OCI-LY1 (cell line): ENCODE measurements around the gene RPS6KA3.
"Not testable (repeated sequence)": the region's sequence is repeated elsewhere in the genome, so short reads cannot be mapped to it uniquely, and the experiment has no call there.

Source experiments
- H2AFZ ChIP-seq: fragments of 200-600 bp; sonication (generic), shearing (Covaris generic); 2 replicates; pipeline ENCODE4 v1.6.0; 2014; ENCODE audit warnings: antibody characterized with exemption, mild to moderate bottlenecking, low read length
- H3F3A ChIP-seq: fragments of 200-600 bp; sonication (generic), shearing (Covaris generic); 2 replicates; pipeline ENCODE4 v1.6.0; 2014; ENCODE audit warnings: mild to moderate bottlenecking, antibody characterized with exemption, low read length, moderate library complexity; ENCODE audit not compliant: insufficient read depth
- H3K27ac ChIP-seq: fragments of 200-600 bp; sonication (generic); 2 replicates; pipeline ENCODE4 v1.5.1; 2014; ENCODE audit warnings: low read length, mixed run types, mild to moderate bottlenecking, low read depth; ENCODE audit not compliant: poor library complexity, severe bottlenecking
- H3K27me3 ChIP-seq: fragments of 200-600 bp; sonication (generic); 2 replicates; pipeline ENCODE4 v1.6.0; 2014; ENCODE audit warnings: antibody characterized with exemption, mild to moderate bottlenecking, low read length, moderate library complexity; ENCODE audit not compliant: insufficient read depth
- H3K36me3 ChIP-seq: fragments of 200-600 bp; sonication (generic); 2 replicates; pipeline ENCODE4 v1.6.1; 2014; ENCODE audit warnings: mild to moderate bottlenecking, antibody characterized with exemption, low read length, moderate library complexity, mixed read lengths; ENCODE audit not compliant: insufficient read depth
- H3K4me1 ChIP-seq: fragments of 200-600 bp; sonication (generic); 2 replicates; pipeline ENCODE4 v1.5.1; 2014; ENCODE audit warnings: mild to moderate bottlenecking, low read length, moderate library complexity; ENCODE audit not compliant: insufficient read depth, severe bottlenecking
- H3K4me2 ChIP-seq: fragments of 200-600 bp; sonication (generic), shearing (Covaris generic); 2 replicates; pipeline ENCODE4 v1.6.1; 2014; ENCODE audit warnings: low read length
- H3K4me3 ChIP-seq: fragments of 200-600 bp; sonication (generic); 2 replicates; pipeline ENCODE4 v1.5.1; 2014; ENCODE audit warnings: low read length, low read depth, mild to moderate bottlenecking, mixed read lengths; ENCODE audit not compliant: poor library complexity, severe bottlenecking
- H3K79me2 ChIP-seq: fragments of 200-600 bp; shearing (Covaris generic); 2 replicates; pipeline ENCODE4 v1.6.1; 2016; ENCODE audit warnings: mixed run types, low read length, mixed read lengths; ENCODE audit not compliant: insufficient read depth
- H3K9ac ChIP-seq: fragments of 200-600 bp; sonication (generic), shearing (Covaris generic); 2 replicates; pipeline ENCODE4 v1.6.1; 2014; ENCODE audit warnings: mild to moderate bottlenecking, low read length, mixed read lengths
- H3K9me2 ChIP-seq: fragments of 200-600 bp; sonication (generic), shearing (Covaris generic); 2 replicates; pipeline ENCODE4 v1.6.1; 2014; ENCODE audit warnings: low read depth, mild to moderate bottlenecking, low read length, mixed read lengths
- H3K9me3 ChIP-seq: fragments of 200-600 bp; shearing (Covaris generic); 2 replicates; pipeline ENCODE4 v1.6.1; 2014; ENCODE audit warnings: low read length, mixed read lengths
- H4K20me1 ChIP-seq: fragments of 200-600 bp; sonication (generic), shearing (Covaris generic); 2 replicates; pipeline ENCODE4 v1.6.0; 2016; ENCODE audit warnings: mild to moderate bottlenecking, low read length; ENCODE audit not compliant: insufficient read depth
- EZH2 ChIP-seq: fragments of 200-600 bp; sonication (generic), shearing (Covaris generic); IDR thresholded peaks from 2 replicates; pipeline ENCODE4 v1.8.0; 2017; ENCODE audit warnings: borderline replicate concordance, mixed run types, mild to moderate bottlenecking, antibody characterized with exemption, low read length, moderate library complexity, mixed read lengths
- TF ChIP-seq, protein P1 (sequence below): fragments of 200-600 bp; sonication (generic), shearing (Covaris generic); IDR thresholded peaks from 2 replicates; pipeline ENCODE4 v1.5.1; 2017; ENCODE audit warnings: mild to moderate bottlenecking, antibody characterized with exemption, low read length, moderate library complexity, mixed read lengths

The RPS6KA3 gene

DNA sequence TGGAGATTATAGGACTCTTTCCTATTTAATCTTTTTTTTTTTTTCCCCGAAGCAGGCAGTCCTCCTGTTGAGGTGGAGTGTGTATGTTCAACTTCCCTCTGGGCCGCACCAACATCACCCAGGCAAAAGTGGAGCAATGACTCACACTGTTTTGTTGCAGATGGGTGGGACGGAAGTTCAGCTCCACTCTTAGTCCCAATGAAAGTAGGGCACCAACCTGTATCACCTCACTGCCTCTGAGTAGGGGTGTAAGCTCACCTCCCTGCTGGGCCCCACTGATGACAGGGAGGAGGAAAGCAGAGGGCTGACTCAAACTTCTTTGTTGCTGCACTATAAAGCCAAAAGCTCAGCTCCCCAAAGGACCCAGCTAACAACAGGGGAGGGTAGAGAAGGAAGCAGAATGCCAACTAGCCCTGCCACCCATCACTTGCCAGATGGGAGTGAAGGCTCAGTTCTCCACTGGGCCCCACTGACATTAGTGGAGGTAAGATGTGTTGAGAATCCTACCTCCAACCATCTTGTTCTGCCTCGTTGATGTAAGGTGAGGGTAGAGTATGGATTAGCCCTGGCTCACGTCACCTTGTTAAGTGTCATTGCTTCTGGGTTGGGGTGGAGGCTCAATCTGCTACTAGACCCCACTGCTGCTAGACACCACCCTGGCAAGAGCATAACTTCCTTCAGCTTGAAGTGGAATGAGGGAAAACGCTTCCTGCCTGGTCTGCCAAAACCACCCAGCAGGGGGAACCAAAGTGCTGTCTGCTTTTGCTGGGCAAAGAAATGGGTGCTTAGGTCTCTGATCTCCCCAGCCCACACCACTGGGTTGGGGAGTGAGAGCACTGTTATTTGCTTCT lies 14.1 kb downstream of the RPS6KA3 start:
- H3K79me2 ChIP-seq = 0 out of 2 replicates have a peak, but pooled peaks cover 1% of the 10 kb centered on the region
- H3K9me2 ChIP-seq = no peaks in the 10 kb centered on the region
- 0 out of 2 replicates have a peak, but pooled peaks cover 6% of the 10 kb centered on the region for H3K36me3 ChIP-seq
- no peaks in the 10 kb centered on the region for H3K27me3 ChIP-seq
- H3K9me3 ChIP-seq = no peaks in the 10 kb centered on the region
- H2AFZ ChIP-seq = no peak overlapping the region
- TF ChIP-seq EZH2 = no peak
- TF ChIP-seq, protein P1, sequence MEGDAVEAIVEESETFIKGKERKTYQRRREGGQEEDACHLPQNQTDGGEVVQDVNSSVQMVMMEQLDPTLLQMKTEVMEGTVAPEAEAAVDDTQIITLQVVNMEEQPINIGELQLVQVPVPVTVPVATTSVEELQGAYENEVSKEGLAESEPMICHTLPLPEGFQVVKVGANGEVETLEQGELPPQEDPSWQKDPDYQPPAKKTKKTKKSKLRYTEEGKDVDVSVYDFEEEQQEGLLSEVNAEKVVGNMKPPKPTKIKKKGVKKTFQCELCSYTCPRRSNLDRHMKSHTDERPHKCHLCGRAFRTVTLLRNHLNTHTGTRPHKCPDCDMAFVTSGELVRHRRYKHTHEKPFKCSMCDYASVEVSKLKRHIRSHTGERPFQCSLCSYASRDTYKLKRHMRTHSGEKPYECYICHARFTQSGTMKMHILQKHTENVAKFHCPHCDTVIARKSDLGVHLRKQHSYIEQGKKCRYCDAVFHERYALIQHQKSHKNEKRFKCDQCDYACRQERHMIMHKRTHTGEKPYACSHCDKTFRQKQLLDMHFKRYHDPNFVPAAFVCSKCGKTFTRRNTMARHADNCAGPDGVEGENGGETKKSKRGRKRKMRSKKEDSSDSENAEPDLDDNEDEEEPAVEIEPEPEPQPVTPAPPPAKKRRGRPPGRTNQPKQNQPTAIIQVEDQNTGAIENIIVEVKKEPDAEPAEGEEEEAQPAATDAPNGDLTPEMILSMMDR = peak; percentile 57
- H3K27ac ChIP-seq = no peak overlapping the region
- H4K20me1 ChIP-seq = no peaks in the 10 kb centered on the region
- no peak overlapping the region for H3K4me2 ChIP-seq
- no peaks in the 10 kb centered on the region for H3F3A ChIP-seq
- no peak overlapping the region for H3K4me3 ChIP-seq
- no peak overlapping the region for H3K9ac ChIP-seq
- H3K4me1 ChIP-seq = no peaks in the 10 kb centered on the region

DNA sequence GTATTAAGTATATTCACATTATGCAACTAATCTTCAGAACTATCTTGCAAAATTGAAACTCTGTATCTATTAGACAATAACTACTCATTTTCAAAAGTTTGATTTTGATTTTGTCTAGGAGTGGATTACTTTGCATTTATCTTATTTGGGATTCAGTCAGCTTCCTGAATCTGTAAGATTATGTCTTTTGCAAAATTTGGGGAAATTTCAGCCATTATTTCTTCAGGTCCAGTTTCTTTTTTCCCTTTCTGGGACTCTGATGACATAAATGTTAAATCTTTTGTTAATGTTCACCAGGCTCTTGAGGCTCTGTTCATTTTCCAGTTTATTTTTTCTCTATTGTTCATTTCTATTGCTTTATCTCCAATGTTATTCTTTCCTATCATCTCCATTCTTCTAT lies 15.0 kb downstream of the RPS6KA3 start:
- Histone ChIP-seq H3K9me2 (no peaks in the 10 kb centered on the region), H3K36me3 (0 out of 2 replicates have a peak, but pooled peaks cover 6% of the 10 kb centered on the region), H3F3A (no peaks in the 10 kb centered on the region), H3K4me1 (no peaks in the 10 kb centered on the region), H3K9ac (no peak overlapping the region), H3K4me3 (no peak overlapping the region), H3K4me2 (no peak overlapping the region), H3K79me2 (no peaks in the 10 kb centered on the region), H4K20me1 (no peaks in the 10 kb centered on the region), H3K9me3 (no peaks in the 10 kb centered on the region), H3K27ac (no peak overlapping the region), H3K27me3 (no peaks in the 10 kb centered on the region), H2AFZ (no peak overlapping the region)
- TF ChIP-seq EZH2 = no peak
- TF ChIP-seq, protein P1 = no peak

DNA sequence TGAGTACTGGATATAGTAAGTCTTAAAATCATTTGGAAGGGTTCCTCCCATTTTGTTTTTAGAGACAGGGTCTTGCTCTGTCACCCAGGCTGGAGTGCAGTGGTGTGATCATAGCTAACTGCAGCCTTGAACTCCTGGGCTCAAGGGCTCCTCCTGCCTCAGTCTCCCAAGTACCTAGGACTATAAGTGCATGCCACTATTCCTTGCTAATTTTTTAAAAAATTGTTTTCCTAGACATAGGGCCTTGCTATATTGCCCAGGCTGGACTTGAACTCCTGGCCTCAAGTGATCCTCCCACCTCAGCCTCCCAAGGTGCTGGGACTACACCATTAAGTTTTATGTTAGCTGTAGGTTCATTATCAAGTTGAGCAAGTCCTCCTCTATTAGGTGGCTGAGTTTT lies 16.6 kb downstream of the RPS6KA3 start:
- not testable (repeated sequence) for H2AFZ ChIP-seq, H3K4me3 ChIP-seq, H3K9me3 ChIP-seq, H3K4me1 ChIP-seq, H3K27me3 ChIP-seq, H3K9ac ChIP-seq, H4K20me1 ChIP-seq, H3K36me3 ChIP-seq, H3F3A ChIP-seq, H3K27ac ChIP-seq, H3K4me2 ChIP-seq, H3K9me2 ChIP-seq, H3K79me2 ChIP-seq
